ENCODE results near the gene LRRC73.
A peak's percentile ranks its signal among the peaks of the same experiment; 100 is the strongest.
"Not testable (repeated sequence)": the region's sequence is repeated elsewhere in the genome, so short reads cannot be mapped to it uniquely, and the experiment has no call there.

LRRC73 gene

DNA sequence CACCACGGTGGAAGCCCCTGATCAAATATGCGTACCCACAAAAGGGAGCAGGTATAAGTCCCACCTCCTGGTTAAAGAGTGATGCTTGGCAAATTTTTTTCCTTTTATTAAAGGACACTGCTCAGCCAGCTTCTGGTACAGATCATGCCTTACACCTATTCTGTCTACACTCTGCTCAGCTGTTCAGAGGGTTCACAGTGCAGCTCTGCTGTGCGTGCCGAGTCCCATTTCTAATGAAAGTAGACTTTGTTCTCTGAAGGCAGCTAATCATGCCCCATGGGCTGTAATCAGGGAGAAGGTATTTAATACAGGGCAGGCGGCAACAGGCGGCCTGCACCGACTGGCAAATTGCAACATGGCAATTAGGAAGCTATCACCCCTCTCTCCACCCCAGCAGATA lies 16.3 kb downstream of the LRRC73 start:
- DNase-seq (ENCODE audit: low read depth in 4 of 4, low spot score in 1 of 4), result no peak

DNA sequence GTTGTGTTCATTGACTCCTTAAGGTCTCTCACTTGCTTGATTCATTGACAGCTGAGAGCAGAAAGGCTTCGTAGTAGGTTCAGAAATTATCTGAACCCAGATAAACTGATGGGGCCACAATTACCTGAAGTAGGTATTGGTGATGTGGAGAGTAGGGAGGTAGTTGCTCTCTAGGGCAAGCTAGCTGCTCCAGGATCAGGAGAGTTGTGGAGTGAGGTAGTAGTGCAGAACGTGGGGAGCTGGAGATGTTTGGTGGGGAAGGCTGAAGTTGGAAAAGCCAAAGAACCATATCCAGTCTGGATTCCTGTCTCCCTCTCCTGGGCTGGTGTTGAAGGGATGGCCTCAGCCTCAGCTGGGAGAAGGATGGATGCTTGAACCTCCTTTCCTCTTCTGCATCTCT lies 16.9 kb downstream of the LRRC73 start:
- no peak for DNase-seq (ENCODE audit: low read depth in 4 of 4, low spot score in 1 of 4)

DNA sequence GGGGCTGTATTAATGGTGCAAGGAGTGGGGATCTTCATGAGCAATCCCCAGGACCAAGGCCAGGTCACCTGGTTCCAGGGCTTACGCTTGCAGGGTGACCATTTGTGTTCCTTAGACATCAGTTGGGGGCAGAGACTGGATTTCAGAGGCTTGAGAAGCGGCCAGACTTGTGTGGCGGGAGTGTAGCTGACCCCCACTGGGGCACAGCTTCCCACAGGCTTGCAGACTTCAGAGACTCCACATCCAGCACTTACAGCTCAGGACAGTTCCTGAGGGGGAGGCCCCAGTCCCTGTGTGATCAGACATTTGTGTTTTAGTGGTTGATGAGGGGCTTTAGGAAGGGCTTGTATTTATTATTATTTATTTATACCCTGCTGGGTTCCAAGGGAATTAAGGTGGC lies 17.5 kb downstream of the LRRC73 start:
- DNase-seq (ENCODE audit: low read depth in 4 of 4, low spot score in 1 of 4), result no peak

DNA sequence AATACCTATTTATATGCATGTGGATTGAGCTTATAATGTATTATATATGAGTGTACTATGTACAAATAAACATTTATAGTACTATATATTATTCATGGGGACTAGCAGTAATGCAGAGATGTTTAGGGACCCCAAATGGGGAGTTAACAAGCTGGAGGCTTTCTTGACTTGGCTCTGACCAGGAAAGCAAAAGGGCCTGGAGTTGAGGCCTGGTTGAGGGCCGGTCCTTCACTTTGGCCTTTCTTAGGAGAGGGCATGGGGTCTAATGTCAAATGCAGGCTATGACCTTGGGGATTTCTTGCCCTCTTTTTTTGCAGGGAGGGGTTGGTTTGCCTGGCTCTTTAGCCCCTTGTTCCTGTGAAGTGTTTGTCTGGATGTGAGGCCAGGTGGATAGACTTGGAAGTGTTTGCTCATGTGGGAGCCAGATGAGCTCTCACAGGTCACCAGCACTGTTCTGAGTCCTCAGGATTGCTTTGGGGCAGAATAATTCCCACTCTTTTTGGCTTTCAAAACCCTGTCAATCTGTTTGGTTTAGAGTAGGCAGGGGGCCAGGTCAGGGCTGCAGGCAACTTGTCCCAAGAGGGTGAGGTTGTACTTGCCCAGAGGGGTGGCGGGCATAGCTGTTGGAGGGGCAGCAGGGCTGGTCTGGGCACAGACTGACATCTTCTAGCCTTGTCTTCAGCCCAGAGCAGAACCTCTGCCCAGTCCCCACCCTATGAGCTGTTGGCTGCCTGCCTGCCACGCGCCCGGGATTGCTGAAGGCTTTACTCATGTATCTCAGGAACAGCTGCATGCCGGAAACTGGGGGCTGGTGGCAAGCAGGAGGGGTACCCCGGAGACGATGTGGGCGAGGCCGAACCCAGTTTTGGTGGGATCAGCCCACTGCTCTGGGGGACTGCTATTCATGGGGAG lies 18.1 kb downstream of the LRRC73 start:
- DNase-seq (ENCODE audit: low read depth in 4 of 4, low spot score in 1 of 4), result no peak

DNA sequence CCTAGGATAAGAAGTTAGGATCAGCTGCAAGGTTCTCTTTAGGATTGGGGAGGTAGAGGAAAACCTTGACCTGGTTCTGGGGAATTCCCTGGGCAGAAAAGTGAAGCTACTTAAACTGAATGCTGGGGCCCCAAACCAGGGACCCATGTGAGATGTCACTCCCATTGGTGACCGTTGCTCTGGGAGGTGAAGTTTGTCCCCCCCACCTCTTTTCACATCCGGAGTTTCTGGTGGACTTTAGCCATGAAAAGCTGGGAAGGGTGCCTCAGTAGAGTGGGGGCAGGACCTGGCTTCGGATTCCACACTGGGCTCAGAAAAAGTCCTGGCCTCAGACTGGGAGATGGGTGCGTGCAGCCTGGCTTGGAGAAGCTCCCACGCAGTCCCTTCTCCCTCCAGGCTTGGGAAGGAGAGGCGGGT lies 19.6 kb downstream of the LRRC73 start:
- DNase-seq (ENCODE audit: low read depth in 4 of 4, low spot score in 1 of 4), result no peak

DNA sequence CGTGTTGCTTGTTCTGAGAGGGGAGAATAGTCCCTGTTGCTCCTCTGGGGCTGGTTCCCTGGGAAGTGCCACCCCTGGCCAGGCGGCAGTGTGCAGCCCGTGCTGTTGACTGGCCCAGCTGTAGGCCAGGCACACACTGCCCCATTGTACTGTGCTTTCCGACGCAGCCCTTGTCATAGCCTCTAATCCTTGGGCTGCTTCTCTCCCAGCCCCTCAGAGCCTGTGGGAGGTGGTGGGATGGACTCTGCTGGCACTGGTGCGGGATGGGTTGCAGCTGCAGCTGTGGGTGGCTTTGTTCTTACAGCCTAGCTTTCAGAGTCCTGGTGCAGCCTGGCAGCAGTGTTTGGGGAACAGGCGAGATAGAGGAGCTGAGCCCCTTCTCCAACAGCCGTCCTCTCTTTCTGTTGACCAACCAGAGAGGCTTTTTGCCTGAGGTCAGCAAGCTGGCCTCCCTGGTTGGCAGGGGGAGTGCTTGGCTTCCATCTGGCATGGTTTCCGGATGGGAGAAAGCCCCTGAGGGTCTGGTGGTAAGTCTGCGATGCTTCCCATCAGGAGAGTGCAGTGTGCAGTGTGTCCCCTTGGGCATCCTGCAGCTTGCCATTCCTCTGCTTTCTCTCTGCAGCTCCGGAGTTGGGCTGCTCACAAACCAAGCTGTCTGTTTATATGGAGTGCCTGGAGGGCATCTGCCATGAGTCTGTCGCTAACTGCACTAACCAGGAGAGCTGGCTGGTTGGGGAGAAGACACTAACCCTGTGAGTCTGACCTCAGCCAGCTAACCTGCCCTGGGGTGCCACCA lies 20.7 kb downstream of the LRRC73 start:
- no peak for DNase-seq (ENCODE audit: low read depth in 4 of 4, low spot score in 1 of 4)

DNA sequence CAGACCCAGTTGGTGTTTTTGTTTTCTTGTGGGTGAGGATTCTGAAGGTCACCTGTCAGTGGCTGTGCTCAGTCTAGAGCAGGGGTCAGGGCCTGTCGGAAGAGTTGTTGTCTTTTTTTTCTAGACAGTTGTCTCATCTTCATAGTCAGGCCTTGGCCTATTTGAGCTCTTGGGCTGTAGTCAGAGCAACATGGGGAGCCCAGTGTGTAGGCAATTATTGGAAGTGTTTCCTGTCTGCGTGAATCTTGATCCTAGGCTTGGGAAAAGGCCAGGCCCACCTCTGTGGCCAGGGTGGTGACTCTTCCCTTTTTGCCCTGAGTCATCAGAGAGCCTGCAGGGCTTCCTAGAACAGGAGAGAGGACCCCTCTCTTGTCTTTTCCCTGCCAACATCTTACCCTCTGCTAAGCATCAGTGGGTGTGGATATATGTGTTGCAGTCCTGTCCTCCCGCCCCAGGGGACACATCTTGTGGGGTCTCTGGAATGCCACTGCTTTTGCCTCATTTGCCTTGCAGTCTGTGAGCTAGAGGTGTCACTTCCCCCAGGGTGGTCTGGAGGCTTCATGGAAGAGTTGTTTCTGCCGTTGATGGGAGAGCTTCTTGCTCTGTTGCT lies 21.4 kb downstream of the LRRC73 start:
- DNase-seq (ENCODE audit: low read depth in 4 of 4, low spot score in 1 of 4), result no peak

DNA sequence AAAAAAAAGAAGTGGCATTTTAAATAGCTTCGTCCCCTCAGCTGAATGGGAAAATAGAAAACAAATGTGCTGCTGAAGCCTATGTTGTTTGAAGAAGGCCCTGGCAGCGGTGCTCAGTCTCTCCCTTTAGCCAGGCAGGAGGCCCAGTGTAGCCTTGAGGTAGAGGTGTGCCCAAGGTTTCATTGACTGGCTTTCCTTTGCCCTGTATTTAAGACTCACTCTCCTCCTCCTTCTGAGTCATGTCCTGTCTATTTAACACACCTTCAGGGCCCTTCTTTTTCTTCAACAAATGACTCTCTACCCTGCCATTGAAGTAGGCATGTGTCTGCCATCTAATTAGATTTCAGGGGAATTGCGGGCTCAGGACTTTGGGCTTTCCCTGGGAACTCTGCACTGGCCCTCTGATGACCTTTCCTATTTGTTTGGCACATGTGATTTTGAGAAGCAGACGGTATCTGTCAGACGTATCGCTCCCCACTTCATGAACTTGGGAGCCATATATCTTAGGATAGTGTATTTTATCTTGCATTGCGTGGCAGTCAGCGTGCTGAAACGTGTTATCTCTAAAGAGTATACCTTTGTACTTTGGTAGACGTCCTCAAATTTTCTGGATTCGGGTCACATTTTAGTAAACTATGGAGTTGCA lies 28.4 kb downstream of the LRRC73 start:
- no peak for DNase-seq (ENCODE audit: low read depth in 4 of 4, low spot score in 1 of 4)

DNA sequence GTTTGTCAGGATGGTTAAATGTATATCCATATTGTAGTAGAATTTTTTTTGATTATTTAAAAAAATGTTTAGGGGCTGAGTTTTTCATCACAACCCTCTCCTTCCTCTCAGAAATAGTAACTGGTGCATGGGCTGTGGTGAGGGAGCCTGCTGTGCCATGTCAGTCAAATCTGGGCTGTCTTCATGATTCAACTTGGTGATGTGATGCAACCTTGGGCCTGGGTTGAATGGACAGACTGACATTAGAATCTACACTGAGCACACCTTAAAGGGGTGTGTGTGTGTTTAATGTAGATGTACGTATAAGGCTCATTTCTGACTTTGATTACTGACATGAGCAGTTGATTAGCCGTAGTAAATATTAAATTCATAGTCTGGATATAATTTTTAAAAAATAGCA lies 29.1 kb downstream of the LRRC73 start:
- DNase-seq (ENCODE audit: low read depth in 4 of 4, low spot score in 1 of 4), result no peak

DNA sequence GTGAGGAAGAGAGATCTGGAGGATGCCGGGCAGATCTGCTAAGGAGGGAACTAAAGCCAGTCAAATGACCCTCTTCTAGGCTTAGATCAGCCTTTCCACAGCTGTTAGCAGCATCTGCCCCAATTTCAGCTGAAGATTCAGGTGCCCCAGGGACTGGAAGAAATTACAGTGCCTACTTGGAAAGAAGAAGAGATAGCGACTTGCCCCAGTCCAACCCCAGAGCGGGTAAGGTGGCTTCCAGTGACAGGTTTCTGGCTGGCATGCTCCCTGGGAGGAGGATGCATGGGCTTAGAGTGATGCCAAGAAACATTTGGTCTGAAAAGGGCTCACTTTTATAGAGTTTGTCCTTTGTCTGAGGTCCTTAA lies 32.2 kb downstream of the LRRC73 start:
- DNase-seq (ENCODE audit: low read depth in 4 of 4, low spot score in 1 of 4), result no peak

DNA sequence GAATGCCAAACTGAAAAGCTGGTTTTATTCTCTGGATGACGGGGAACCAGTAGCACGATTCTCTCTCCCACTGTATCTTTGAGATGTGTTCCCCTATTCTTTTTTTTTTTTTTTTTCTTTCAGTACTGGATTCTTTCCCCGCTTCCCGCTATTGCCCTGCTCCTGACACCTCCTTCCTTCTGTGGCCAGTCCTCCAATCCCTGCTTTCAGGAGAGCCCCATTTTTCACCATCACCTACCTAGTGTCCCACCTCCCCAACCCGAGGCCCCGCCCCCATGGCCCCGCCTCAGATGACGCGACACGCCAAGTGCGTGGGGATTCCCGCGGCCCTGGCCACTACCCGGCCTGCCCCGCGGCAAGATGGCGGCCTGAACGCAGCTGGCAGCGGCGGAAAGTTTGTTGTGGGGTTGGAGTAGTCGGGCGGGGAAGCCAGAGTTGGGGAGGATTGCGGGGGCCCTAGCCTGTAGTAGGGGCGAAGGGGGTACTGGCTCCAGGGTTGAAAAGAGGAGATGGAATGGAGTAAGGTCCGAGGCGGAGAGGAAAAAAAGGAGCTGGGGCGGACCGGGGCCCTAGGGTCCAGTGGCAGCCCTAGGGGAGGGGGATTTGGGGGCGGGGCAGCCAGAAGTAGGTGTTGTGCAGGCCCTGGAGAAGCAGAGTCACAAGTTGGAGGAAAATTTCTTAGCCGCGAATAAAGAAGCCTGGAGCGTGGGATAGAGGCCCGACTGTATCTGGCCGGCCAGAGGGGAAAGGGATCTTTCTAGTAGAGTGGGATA lies 32.7 kb downstream of the LRRC73 start, which contains the start of gene TJAP1:
Gene TJAP1, plus strand, starts transcription at position 336 of the 773 bp plus-strand sequence. CDS start 21,432 bp downstream, outside the sequence.
- DNase-seq (ENCODE audit: low read depth in 4 of 4, low spot score in 1 of 4), result peak; percentile 94 to 98 (median 97)

DNA sequence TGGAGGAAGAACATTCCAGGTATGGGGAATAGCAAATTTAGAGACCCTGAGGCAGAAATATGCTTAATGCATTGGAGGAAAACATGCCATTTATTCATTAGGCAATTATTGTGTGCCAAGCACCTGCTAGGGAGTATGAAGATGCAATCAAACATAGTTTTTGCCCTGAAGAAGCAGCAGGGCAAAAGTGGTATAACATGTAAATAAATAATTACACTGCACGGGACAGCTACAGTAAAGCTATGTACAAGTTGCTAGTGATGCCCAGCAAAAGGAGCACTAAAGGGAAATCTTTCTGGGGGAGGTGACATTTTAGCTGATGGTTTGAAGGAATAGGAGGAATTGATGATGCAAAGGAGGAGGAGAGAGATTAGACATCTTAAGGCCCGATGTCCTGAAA lies 33.4 kb downstream of the LRRC73 start:
- DNase-seq (ENCODE audit: low read depth in 4 of 4, low spot score in 1 of 4), result no peak

DNA sequence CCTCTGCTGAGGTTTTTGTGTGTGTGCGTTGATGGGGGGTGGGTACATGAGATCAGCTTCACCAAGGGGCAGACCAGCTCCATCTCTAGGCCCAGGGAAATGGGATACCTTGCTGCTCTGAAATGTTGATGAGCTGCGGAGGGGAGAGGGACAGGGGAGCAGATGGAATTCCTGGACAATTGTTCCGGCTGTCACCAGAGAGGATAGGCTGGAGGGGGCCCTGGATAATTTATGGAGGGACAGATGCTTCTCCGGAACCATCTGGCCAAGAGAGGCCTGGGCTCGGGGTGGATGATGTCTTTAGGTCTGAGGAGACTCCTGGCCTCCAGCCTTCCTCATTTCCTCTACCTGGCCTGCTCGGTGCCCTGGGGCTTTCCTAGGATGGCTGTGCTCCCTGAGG lies 34.6 kb downstream of the LRRC73 start:
- DNase-seq (ENCODE audit: low read depth in 4 of 4, low spot score in 1 of 4), result no peak

DNA sequence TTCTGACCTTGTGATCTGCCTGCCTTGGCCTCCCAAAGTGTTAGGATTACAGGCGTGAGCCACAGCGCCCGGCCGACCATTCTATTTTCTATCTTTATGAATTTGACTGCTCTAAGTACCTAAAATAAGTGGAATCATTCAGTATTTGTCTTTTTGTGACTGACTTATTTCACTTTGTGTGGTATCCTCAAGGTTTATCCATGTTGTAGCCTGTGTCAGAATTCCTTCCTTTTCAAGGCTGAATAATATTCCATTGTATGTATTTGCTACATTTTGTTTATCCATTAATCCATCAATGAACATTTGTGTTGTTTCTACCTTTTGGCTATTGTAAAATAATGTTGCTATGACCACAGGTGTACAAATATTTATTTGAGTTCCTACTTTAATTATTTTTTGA lies 37.6 kb downstream of the LRRC73 start:
- no peak for DNase-seq (ENCODE audit: low read depth in 4 of 4, low spot score in 1 of 4)

DNA sequence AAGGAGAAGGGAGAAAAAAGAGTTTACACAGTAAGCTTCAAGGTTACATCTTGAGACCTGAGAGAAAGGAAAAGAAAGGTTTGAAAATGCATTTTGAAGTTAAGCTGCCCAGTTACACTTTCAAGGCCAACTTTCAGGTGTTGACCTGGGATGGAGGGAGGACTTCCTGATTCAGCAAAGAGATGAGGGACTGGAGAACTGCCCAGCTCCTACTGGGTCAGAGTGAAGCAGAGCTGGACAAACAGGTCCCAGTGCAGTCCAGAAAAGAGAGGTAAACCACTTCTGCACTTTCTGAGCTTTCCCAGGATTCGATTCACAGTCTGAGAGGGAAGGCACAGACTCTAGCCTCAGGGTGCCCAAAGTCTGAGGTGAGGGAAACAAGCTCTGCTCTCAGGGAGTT lies 38.7 kb downstream of the LRRC73 start:
- no peak for DNase-seq (ENCODE audit: low read depth in 4 of 4, low spot score in 1 of 4)

DNA sequence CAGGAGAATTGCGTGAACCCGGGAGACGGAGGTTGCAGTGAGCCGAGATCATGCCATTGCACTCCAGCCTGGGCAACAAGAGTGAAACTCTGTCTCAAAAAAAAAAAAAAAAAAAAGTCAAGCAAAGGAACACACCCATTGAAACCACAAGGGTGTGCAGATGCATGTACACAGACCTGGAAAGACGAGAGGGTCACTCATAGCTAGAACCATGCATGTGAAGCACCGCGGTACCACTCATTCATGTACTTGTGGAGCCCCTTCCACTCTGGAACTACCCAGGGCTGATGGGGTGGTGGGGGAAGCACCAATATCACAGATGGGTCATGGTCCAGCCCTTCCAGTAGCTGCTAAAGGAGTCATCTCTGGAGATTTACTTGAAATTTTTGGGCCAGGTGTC lies 40.2 kb downstream of the LRRC73 start:
- no peak for DNase-seq (ENCODE audit: low read depth in 4 of 4, low spot score in 1 of 4)

DNA sequence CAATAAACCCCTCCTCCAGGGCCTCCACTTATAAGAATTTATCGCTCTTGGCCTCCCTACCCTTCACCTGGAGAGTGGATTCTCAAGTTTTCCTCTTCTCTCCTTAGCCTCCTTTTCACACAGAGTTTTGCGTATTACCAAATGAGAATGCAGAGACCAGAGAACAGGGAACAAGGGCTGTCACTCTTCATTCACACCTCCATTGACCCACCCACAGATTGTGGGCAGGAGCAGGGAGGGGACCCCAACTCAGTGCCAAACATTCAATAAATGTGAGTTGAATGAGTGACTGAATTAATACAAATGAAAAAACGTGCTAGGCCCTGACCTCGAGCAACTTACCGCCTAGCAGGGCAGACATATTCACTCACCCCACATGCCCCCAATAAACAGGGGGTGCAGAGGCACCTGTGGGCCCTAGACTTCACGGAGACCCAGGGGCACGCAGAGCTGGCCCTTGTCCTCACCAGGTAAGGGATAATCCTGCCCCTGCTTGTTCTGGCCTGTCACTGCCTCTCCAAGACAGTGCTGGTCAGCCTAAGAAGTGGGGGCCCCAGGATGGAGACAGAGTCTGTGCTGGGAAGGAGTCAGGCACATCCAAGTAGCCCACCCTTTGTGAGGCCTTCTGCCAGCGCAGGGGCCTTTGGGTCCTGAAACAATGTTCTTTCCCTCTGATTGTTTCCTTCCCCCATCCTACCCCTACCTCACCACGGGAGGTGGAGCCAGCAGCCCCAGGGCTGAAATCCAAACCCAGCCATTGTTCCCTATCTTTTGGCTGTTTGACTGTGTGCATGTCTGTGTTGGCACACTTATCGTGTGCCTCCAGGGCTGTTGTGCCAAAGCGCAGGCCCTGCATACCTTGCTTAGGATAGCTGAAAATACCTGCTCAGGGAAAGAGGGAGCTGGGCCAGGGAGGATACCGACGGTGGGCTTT lies 41.1 kb downstream of the LRRC73 start:
- DNase-seq (ENCODE audit: low read depth in 4 of 4, low spot score in 1 of 4), result no peak

DNA sequence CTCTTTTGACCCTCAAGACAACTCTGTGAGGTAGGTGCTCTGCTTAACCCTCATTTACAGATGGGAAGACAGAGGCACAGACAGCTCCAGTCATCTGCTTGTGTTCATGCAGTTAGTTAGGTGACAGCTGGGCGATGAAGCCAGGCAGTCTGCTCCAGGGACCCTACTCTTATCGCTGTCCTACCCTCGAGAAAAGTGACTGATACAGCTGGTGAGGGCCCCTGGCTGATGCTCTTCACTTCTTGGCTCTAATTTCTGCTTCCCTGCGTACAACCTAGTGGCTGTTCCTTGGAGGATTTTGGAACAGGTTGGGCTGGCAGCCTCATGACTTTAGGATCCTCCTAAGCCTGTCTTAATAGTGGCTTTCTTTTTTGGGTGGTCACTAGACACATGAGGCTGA lies 41.9 kb downstream of the LRRC73 start:
- no peak for DNase-seq (ENCODE audit: low read depth in 4 of 4, low spot score in 1 of 4)

DNA sequence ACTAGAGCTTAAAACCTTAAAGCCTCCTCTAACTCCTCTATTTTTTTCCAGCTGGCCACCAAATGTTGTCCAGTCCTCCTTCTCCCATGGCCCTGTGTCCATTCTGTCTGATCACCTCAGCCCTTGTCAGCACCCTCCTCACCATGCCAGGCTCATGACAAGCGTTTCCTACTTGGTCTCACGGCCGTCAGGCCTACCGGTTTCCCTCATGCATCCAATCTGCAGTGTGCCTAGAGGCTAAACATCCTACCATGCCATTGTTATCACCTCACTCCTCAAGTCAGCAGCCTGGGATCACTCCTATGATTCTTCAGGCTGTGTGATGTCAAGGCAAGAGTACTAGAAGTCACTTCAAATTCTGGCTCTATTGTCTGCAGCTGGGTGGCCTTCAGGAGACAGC lies 42.4 kb downstream of the LRRC73 start:
- no peak for DNase-seq (ENCODE audit: low read depth in 4 of 4, low spot score in 1 of 4)

DNA sequence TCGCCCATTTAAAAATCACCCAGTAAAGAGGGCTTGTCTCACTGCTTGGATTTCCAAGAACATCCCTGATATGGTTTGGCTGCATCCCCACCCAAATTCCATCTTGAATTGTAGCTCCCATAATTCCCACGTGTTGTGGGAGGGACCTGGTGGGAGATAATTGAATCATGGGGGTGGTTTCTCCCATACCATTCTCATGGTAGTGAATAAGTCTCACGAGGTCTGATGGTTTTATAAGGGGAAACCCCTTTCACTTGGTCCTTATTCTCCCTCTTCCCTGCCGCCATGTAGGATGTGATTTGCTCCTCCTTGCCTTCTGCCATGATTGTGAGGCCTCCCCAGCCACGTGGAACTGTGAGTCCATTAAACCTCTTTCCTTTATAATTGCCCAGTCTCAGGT lies 42.9 kb downstream of the LRRC73 start:
- DNase-seq (ENCODE audit: low read depth in 4 of 4, low spot score in 1 of 4), result not testable (repeated sequence)
